Fibroblast of pulmonary artery (primary cell): ENCODE data around the gene CAPN7.
"Not testable (repeated sequence)": the region's sequence is repeated elsewhere in the genome, so short reads cannot be mapped to it uniquely, and the experiment has no call there.

ENCODE experiments used
- DNase-seq: peaks from one replicate; pipeline ENCODE4 v3.0.0-alpha.2; 2010; ENCODE audit warnings: low read depth
- H3K4me3 ChIP-seq: replicated peaks from 2 replicates; pipeline ENCODE4 v1.5.1; 2011; ENCODE audit warnings: low read depth, mild to moderate bottlenecking, control low read depth, low read length, moderate library complexity
- TF ChIP-seq, protein P1 (sequence below): IDR thresholded peaks from 2 replicates; pipeline ENCODE4 v1.5.1; 2011; ENCODE audit warnings: mild to moderate bottlenecking, control low read depth, low read length, inconsistent platforms; ENCODE audit errors: missing control alignments

The CAPN7 gene

GRCh38 chr3:15181511-15181910 is 24.5 kb upstream of the CAPN7 start:
- TF ChIP-seq, protein P1, sequence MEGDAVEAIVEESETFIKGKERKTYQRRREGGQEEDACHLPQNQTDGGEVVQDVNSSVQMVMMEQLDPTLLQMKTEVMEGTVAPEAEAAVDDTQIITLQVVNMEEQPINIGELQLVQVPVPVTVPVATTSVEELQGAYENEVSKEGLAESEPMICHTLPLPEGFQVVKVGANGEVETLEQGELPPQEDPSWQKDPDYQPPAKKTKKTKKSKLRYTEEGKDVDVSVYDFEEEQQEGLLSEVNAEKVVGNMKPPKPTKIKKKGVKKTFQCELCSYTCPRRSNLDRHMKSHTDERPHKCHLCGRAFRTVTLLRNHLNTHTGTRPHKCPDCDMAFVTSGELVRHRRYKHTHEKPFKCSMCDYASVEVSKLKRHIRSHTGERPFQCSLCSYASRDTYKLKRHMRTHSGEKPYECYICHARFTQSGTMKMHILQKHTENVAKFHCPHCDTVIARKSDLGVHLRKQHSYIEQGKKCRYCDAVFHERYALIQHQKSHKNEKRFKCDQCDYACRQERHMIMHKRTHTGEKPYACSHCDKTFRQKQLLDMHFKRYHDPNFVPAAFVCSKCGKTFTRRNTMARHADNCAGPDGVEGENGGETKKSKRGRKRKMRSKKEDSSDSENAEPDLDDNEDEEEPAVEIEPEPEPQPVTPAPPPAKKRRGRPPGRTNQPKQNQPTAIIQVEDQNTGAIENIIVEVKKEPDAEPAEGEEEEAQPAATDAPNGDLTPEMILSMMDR = no peak
- DNase-seq = no peak
- no peak overlapping the region for H3K4me3 ChIP-seq

DNA sequence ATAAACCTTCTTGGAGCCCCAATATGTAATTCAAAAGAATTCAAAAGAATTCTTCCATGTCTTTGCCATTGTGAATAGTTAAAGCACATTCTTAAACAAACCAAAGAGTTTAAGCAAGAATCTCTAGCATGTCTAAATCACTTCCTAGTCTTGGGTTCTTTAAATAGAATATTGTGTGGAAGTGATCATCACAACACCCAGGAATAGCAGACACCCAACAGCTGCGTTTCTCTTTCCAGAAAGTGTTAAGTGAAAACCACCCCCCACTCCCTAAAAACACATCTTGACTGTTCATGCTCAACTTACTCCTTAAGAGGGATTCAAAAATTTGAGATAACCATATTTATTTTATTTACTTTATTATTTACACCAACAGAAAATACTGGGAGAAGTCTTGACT is 24.1 kb upstream of the CAPN7 start:
- no peak overlapping the region for H3K4me3 ChIP-seq
- TF ChIP-seq, protein P1 = no peak
- DNase-seq = no peak

DNA sequence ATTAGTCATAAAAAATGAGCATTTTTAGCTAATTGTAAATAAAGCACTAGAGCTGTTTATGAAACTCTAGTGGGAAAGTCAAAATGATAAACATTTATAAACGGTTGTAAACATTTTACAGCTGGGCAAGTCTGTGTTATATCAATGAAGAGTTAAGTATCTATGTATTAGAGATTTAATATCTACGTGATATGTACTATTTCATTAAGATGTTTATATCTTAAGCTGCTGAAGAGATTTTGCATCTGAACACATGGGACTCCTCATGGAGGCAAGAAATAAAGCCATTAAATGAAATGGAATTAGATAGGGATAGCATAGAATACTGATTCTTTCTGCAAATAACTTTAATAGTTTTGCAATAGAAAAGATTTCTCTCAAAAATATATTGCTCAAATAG is 23.0 kb upstream of the CAPN7 start:
- H3K4me3 ChIP-seq = no peak overlapping the region
- DNase-seq = no peak
- TF ChIP-seq, protein P1 = no peak

DNA sequence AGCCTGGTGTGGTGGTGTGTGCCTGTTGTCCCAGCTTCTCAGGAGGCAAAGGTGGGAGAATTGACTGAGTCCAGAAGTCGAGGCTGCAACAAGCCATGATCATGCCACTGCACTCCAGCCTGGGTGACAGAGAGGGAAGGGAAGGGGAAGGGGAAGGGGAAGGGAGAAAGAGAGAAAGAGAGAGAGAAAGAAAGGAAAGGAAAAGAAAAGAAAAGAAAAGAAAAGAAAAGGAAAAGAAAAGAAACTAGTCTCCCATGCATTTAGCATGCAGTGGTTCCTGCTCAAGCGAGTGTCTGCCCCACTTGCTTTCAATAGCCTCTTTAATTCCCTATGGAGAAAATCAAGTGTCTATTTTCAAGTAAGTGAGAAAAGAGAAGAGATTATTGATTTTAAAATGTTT is 20.6 kb upstream of the CAPN7 start:
- H3K4me3 ChIP-seq = no peak overlapping the region
- DNase-seq = no peak
- TF ChIP-seq, protein P1 = no peak

DNA sequence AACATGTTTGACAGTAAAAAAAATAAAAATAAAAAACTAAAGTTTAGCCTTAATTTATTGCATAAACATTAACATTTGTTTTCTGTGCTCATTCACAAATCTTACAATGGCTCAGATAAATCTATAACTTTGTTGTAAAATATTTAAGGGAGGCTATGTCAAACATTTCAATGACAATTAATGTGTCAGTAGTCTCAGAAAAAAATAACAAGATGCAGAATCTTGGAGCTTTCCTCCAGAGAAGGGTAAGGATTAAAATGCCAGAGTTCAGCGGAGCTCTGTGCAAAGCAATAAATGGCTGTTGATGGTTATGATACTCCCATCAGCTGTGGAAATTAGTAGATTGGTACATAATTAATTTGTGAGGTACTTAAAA is 20.0 kb upstream of the CAPN7 start:
- no peak overlapping the region for H3K4me3 ChIP-seq
- no peak for DNase-seq
- TF ChIP-seq, protein P1 = no peak

- not testable (repeated sequence) for H3K4me3 ChIP-seq, DNase-seq
These were observed 19.4 kb upstream of the CAPN7 start for GRCh38 chr3:15186477-15187164.

DNA sequence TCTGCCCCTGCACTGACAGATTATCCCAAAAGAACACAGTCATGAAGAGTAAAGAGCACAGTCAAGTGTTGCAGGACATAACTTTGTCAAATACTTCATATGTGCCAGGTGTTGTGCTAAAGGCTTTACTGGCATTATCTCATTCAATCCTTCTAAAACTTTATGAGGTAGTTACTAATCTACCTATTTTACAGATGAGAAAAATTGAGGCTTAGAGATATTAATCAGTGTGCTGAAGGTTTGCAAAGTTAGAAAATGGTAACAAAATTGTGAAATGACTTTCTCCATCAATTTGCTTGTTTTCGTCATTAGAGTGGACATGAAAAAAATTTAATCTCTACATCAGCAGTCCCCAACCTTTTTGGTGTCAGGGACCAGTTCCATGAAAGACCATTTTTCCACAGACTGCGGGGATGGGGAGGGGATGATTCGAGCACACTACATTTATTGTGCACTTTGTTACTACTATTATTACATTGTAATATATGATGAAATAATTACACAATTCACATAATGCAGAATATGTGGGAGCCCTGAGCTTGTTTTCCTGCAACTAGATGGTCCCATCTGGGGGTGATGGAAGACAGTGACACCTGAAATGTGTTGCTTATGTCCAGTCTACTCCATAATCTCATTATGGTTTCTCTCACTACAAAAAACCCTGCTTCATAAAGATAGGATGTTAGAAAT is 8.6 kb upstream of the CAPN7 start:
- no peak for DNase-seq
- TF ChIP-seq, protein P1 = no peak
- H3K4me3 ChIP-seq = no peak overlapping the region
